Lower leg skin (tissue), 4 donors: ENCODE results near the gene PLA2G7. TPM values are rescaled to one million over a fixed set of nuclear protein-coding genes. Genes with fewer than 3 reads are reported as not detected.
"Not testable (repeated sequence)": the region's sequence is repeated elsewhere in the genome, so short reads cannot be mapped to it uniquely, and the experiment has no call there.

Experiments used
- DNase-seq, 2 donors: peaks; one replicate each; pipeline ENCODE4 v3.0.0-alpha.2; 2019; ENCODE audit warnings: low spot score in 2 of 2
- H3K4me3 ChIP-seq: fragments of 200-600 bp; sonication (generic); 2 replicates; pipeline ENCODE4 v1.5.1; 2017; ENCODE audit warnings: mild to moderate bottlenecking, low read depth; ENCODE audit not compliant: poor library complexity, severe bottlenecking
- POLR2A ChIP-seq, 2 donors: fragments of 450-650 bp; IDR thresholded peaks; one replicate each; pipeline ENCODE4 v1.6.1; 2016 to 2017; ENCODE audit warnings: antibody characterized with exemption in 2 of 2, mild to moderate bottlenecking in 1 of 2, moderate library complexity in 1 of 2
- WGBS, 2 donors: methylation state at CpG; one replicate each; pipeline ENCODE4 v1.1.5; 2018; 5-methylcytosine and 5-hydroxymethylcytosine counted together
- intact Hi-C: fragments of 100-400 bp; cut with DNase I; formaldehyde crosslinking; loops from one replicate; pipeline ENCODE4 v1.15.0; 2023; ENCODE audit warnings: low total_unique reads
- total RNA-seq, 4 donors: library from RNA; depleted of rRNA; stranded (reverse); fragments of >200 nt; gene quantifications; one replicate each; pipeline ENCODE4 v1.1.0, GENCODE V29; 2016
- TF ChIP-seq, protein P1 (sequence below), 3 donors: fragments of 450-650 bp; IDR thresholded peaks; one replicate each; pipeline ENCODE4 v1.5.1; 2016; ENCODE audit warnings: antibody characterized with exemption in 3 of 3, mild to moderate bottlenecking in 3 of 3, moderate library complexity in 2 of 3

PLA2G7 gene
- total RNA-seq, 4 donors from 2014 or later = 0.61 to 7.1 (median 2.0) TPM

DNA sequence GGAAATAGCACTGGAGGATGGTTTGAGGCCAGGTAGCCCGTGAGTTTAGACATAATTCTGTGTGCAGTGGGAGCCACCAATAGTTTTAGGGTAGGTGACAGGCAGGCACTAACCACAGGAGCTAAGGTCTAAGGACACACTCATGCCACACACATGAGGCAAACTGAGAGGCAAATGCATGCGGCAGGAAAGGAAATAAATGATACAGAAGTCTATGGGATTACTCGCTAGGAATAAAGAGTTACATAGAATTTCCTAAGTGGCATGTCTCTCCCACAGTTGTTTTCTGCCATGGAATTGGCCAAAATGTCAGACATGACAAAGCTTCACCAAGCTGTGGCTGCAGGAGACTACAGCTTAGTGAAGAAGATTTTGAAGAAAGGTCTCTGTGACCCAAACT is 16.5 kb upstream of the PLA2G7 start:
- intact Hi-C loops = no loop called here
- 89 to 94% methylated on average over 3 of the region's 3 CpGs for whole genome bisulfite sequencing, 2 donors
- DNase-seq = no peak
- no peak for TF ChIP-seq POLR2A (IDR thresholded peaks at IDR 0.05)
- TF ChIP-seq, protein P1, sequence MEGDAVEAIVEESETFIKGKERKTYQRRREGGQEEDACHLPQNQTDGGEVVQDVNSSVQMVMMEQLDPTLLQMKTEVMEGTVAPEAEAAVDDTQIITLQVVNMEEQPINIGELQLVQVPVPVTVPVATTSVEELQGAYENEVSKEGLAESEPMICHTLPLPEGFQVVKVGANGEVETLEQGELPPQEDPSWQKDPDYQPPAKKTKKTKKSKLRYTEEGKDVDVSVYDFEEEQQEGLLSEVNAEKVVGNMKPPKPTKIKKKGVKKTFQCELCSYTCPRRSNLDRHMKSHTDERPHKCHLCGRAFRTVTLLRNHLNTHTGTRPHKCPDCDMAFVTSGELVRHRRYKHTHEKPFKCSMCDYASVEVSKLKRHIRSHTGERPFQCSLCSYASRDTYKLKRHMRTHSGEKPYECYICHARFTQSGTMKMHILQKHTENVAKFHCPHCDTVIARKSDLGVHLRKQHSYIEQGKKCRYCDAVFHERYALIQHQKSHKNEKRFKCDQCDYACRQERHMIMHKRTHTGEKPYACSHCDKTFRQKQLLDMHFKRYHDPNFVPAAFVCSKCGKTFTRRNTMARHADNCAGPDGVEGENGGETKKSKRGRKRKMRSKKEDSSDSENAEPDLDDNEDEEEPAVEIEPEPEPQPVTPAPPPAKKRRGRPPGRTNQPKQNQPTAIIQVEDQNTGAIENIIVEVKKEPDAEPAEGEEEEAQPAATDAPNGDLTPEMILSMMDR (IDR thresholded peaks at IDR 0.05) = no peak
- H3K4me3 ChIP-seq = no peak overlapping the region

GRCh38 chr6:46749731-46750130 is 14.6 kb upstream of the PLA2G7 start:
- no peak overlapping the region for H3K4me3 ChIP-seq
- no peak for TF ChIP-seq POLR2A (IDR thresholded peaks at IDR 0.05)
- TF ChIP-seq, protein P1 (IDR thresholded peaks at IDR 0.05) = no peak
- no peak for DNase-seq
- intact Hi-C loops = no loop called here
- WGBS, 2 donors = 66 to 73% methylated on average over 5 of the region's 5 CpGs

GRCh38 chr6:46748940-46749503 is 13.8 kb upstream of the PLA2G7 start:
- no peak overlapping the region for H3K4me3 ChIP-seq
- TF ChIP-seq, protein P1 (IDR thresholded peaks at IDR 0.05) = no peak
- TF ChIP-seq POLR2A (IDR thresholded peaks at IDR 0.05) = no peak
- DNase-seq = no peak
- 84 to 90% methylated on average over 4 to 5 of the region's 5 CpGs for WGBS, 2 donors
- intact Hi-C loops = no loop called here

DNA sequence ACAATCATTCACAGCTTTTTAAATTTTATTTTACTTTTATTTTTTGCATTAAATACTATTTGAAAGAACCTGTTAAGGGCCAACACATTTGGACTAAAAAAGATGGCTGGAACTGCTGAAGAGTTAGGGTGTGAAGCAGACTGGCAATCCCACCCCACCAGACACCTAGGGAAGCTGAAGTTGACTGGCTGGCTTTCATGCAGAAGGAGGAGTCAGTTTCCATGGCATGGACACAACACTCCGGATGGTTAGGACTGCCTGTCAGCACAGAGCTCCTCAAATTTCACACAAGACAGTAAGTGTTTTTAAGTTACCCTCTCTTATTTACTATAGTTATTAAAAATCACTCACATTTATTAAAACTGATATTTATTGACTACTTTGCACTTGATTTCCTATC is 11.5 kb upstream of the PLA2G7 start, which contains the start of gene ANKRD66:
TSS of gene ANKRD66 (plus strand) at position 238 of the 400 bp plus-strand sequence. CDS start 5,016 bp downstream, outside the sequence.
- WGBS, 2 donors = 45 to 47% methylated on average over 1 of the region's 1 CpG
- TF ChIP-seq, protein P1 (IDR thresholded peaks at IDR 0.05) = no peak
- no peak for TF ChIP-seq POLR2A (IDR thresholded peaks at IDR 0.05)
- intact Hi-C loops = no loop called here
- no peak for DNase-seq
- no peak within 1 kb of the TSS for H3K4me3 ChIP-seq

GRCh38 chr6:46745973-46746372 is 10.8 kb upstream of the PLA2G7 start:
- TF ChIP-seq POLR2A (IDR thresholded peaks at IDR 0.05) = no peak
- TF ChIP-seq, protein P1 (IDR thresholded peaks at IDR 0.05) = no peak
- intact Hi-C loops = no loop called here
- 68 to 83% methylated on average over 2 of the region's 2 CpGs for WGBS, 2 donors
- no peak for DNase-seq
- no peak overlapping the region for H3K4me3 ChIP-seq

DNA sequence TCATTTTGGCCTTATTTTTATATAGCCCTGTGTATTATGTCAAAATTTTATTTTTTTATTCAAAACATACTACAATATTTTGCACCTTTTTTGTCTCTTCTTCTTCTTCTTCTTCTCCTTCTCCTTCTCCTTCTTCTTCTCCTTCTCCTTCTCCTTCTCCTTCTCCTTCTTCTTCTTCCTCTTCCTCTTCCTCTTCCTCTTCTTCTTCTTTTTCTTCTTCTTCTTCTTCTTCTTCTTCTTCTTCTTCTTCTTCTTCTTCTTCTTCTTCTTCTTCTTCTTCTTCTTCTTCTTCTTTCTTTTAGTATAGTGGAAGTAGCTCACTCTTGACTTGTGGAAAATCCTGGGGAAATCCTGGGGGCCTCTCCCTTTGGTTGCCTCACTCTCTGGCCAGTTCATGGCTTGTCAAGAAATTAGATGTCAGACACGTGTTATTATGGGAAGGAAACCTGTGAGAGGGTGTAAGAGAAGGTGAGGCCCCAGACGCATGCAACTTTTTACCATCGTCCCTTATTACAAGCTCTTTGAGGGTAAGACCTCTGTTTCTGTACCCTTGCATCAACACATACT is 9.1 kb upstream of the PLA2G7 start:
- H3K4me3 ChIP-seq, intact Hi-C loops, DNase-seq: not testable (repeated sequence)
- WGBS, 2 donors = 72 to 80% methylated on average over 3 of the region's 3 CpGs
